Measurements from ENCODE around the gene TXNL4A. TPM values are rescaled to one million over a fixed set of nuclear protein-coding genes. Genes with fewer than 3 reads are reported as not detected.
"Not testable (repeated sequence)": the region's sequence is repeated elsewhere in the genome, so short reads cannot be mapped to it uniquely, and the experiment has no call there.

Gene TXNL4A, protein sequence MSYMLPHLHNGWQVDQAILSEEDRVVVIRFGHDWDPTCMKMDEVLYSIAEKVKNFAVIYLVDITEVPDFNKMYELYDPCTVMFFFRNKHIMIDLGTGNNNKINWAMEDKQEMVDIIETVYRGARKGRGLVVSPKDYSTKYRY
- 100 to 1,000 TPM; 192 to 253 (median 220) TPM for polyA plus RNA-seq (ENCODE audit: low read depth in 6 of 6)

DNA sequence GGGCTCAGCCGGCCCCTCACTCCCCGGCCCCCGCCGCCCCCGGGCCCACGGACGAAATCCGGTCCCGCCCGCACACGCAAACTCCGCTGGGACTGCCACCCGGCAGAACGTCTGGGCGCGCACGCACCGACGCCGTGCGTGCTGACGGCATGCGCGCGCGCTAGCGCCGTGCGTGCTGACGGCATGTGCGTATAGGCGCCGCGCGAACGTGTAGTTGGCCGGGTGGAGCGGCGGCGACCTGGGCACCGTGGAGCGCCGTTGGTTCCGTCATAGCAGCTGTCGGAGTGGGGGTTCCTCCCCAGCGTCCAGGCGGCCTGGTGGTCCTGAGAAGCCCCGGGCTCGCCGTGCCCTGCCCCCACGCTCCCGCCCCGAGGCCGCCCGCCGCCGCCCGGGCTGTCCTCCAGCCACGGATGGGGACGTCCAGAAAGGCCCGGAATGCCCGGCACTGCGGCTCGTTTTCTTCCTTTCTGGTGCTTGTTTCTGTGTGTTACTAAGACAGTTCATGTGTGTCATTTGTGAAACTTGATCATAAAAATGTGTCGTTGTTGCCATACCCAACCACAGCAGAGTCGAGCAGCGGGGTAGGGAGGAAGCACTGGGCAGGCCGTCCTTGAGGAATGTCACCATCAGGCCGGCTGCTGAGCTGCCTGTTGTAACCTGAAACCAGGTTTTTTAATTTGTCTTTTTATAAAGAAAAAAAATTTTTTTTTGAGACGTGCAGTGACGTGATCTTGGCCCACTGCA is at the start of gene TXNL4A:
TXNL4A (minus strand) TSS at position 113 of the 744 bp plus-strand sequence. CDS start 171 bp downstream, outside the sequence.
- no peaks in the 10 kb centered on the region for H3K9me3 Mint-ChIP-seq
- ATAC-seq (ENCODE audit: low read depth in 2 of 2) (peak; percentile 92 to 93), DNase-seq (peak; percentile 85)
- H3K27me3 Mint-ChIP-seq = no peaks in the 10 kb centered on the region
- no peaks in the 10 kb centered on the region for H3K36me3 Mint-ChIP-seq
- peak within 1 kb of the TSS; percentile 94 to 99 (median 97) for H3K27ac Mint-ChIP-seq
- peak within 1 kb of the TSS; percentile 89 to 96 (median 92) for H3K4me3 Mint-ChIP-seq
- H3K4me1 Mint-ChIP-seq = peaks cover 21 to 39% (median 27%) of the 10 kb centered on the region in 3 donors

DNA sequence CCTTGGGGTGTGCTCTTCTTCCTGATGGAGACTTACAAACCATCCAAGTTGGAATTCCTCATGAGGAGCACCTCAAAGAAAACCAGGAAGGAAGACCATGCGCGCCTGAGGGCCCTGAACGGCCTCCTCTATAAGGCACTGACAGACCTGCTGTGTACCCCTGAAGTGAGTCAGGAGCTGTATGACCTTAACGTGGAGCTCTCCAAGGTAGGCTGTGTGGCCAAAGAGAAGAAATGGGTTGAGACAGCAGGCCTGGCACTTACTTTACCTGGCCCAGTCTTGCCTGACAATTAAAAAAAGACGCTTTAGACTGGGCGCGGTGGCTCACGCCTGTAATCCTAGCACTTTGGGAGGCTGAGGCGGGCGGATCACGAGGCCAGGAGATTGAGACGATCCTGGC is 48.9 kb upstream of the TXNL4A start:
- peak overlapping the region in 2 of 8 donors; percentile 35 to 41 for H3K4me3 Mint-ChIP-seq
- no peak overlapping the region for H3K27ac Mint-ChIP-seq

DNA sequence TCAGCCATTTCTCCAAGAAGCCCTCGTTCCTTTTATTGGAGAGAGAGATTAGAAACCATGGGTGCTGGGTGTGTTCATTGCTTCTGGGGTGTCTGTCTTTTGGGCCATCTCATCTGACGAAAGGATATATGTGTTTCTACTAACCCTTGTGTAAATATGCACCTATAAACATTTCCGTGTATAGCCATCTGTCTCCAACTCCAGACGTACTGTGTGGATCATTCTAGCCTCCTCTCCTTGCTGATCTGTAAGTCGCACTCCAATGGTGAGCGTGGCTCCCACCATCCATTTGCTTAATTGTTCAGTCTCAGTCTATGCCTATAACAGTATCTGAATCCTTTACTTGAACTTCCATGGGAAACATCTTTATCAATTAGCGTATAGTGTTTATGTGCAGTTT is 47.6 kb upstream of the TXNL4A start:
- peak overlapping the region in 1 of 6 donors; percentile 90 for H3K27ac Mint-ChIP-seq
- H3K4me3 Mint-ChIP-seq = peak overlapping the region in 7 of 8 donors; percentile 4 to 94 (median 38)
- H3K9me3 Mint-ChIP-seq = peaks cover 0 to 16% (median 5%) of the 10 kb centered on the region in 7 donors
- H3K4me1 Mint-ChIP-seq = peaks cover 19 to 34% (median 21%) of the 10 kb centered on the region in 3 donors
- ATAC-seq (ENCODE audit: low read depth in 2 of 2) = no peak
- DNase-seq = no peak
- H3K36me3 Mint-ChIP-seq = peaks cover 10 to 14% of the 10 kb centered on the region in 2 donors
- no peaks in the 10 kb centered on the region for H3K27me3 Mint-ChIP-seq

More for the DNA sequence above, 48.9 kb upstream of the TXNL4A start:
- ATAC-seq (ENCODE audit: low read depth in 2 of 2) = no peak
- Mint-ChIP-seq H3K36me3 (peaks cover 10 to 14% of the 10 kb centered on the region in 2 donors), H3K4me1 (peaks cover 18 to 34% (median 19%) of the 10 kb centered on the region in 3 donors), H3K9me3 (peaks cover 0 to 11% (median 5%) of the 10 kb centered on the region in 7 donors), H3K27me3 (no peaks in the 10 kb centered on the region)
- DNase-seq = no peak

DNA sequence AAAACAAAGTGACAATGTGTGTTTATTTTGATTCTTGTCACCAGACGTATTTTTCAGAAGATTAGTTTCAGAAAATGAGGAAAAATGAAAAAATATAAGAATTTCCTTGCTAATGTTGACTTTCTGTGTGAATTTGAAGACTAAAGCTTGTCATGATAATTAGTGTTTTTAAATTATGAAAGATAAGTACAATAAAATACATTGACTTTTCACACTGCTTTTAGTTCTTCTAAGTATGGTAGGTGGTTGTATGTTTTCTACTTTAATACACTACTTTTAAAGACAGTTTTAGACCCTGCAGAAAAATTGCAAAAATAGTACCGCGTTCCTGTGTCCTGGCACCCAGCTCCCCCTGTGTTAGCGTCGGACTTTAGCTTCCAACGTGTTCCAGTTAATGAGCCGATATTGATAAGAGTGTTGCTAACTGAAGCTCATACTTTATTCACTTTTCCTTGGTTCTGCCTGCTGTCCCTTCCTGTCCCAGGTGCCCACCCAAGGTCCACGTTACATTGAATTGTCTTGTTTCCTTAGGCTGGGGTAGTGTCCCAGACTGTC is 46.6 kb upstream of the TXNL4A start:
- Mint-ChIP-seq H3K4me3 (peak overlapping the region; percentile 74 to 97 (median 95)), H3K9me3 (peaks cover 3 to 18% (median 5%) of the 10 kb centered on the region in 7 donors), H3K4me1 (peaks cover 19 to 34% (median 21%) of the 10 kb centered on the region in 3 donors), H3K36me3 (peaks cover 10 to 14% of the 10 kb centered on the region in 2 donors), H3K27ac (peak overlapping the region; percentile 84 to 100 (median 96)), H3K27me3 (no peaks in the 10 kb centered on the region)
- no peak for DNase-seq
- no peak for ATAC-seq (ENCODE audit: low read depth in 2 of 2)

DNA sequence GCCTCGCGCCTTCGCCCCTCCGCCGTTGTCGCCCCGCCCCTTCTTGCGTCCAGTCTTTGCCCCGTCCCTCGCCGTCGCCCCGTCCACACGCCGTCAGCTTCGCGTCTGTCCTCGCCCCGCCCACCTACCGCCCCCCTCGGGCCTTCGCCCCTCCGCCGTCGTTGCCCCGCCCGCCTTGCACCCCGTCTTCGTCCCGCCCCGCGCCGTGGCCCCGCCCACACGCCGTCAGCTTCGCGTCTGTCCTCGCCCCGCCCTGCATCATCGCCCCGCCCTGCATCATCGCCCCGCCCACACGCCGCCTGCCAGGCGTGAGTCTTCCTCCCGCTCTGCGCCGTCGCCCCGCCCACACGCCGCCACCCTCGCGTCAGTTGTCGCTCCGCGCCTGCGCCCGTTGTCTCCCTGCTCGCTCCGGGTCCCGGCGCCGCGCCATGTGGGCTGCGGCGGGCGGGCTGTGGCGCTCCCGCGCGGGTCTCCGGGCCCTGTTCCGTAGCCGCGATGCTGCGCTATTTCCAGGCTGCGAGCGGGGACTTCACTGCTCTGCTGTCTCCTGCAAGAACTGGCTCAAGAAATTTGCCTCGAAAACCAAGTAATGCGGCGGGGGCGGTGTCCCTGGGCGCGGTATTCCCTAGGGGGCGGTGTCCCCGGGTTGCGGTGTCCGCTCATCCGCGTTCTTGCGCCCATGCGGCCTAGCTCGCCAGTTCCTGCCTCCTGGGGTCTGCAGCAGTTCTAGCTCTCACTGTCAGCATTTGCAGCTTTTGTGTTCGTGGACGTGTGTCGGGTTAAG is 45.9 kb upstream of the TXNL4A start, which contains the start of gene RBFA:
RBFA (plus strand) TSS at position 367 of the 784 bp plus-strand sequence; CDS start at position 429, 62 bp downstream.
- H3K4me3 Mint-ChIP-seq = peak within 1 kb of the TSS; percentile 74 to 97 (median 95)
- peaks cover 14 to 16% of the 10 kb centered on the region in 2 donors for H3K36me3 Mint-ChIP-seq
- H3K9me3 Mint-ChIP-seq = peaks cover 3 to 23% (median 10%) of the 10 kb centered on the region in 7 donors
- no peaks in the 10 kb centered on the region for H3K27me3 Mint-ChIP-seq
- DNase-seq (peak; percentile 95), ATAC-seq (ENCODE audit: low read depth in 2 of 2) (peak; percentile 49 to 56)
- peak within 1 kb of the TSS; percentile 90 to 100 (median 99) for H3K27ac Mint-ChIP-seq
- peaks cover 19 to 34% (median 21%) of the 10 kb centered on the region in 3 donors for H3K4me1 Mint-ChIP-seq

DNA sequence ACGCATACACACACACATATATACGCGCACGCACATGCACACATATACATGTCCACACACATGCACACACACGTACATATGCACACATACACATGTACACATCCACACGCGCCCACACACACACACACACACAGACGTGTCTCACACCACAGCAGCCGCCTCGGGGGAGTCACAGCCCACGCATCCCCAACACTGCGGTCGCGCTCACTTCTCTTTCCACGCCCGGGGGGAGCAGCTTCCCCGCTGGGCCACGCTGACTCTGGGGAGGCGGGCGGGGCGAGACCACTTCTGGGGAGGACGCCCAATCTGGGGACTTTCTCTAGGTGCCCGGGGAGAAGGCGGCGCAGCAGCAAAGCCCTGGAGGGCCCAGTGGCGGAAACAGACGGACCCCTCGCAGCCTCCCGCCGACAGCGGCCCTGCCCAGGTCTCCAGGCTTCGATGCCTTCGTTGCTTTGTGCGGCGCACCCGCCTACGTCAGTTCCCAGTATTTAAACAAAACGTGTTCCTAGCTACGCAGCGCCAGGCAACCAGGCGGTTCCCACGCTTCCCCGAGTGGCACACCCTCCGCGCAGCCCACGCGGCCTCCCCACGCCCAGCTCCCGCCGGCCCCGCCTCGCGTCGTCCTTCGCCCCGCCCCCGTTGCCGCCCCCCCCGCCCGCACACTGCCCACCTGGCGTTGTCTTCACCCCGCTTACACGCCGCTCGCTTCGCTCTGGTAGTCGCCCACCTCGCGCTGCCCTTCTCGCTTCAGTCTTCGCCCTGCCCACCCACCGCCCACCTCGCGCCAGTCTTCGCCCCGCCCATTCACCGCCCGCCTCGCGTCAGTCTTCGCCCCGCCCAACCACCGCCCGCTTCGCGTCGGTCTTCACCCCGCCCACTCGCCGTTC is 45.1 kb upstream of the TXNL4A start:
- H3K27ac Mint-ChIP-seq = peak overlapping the region; percentile 90 to 100 (median 99)
- peak overlapping the region; percentile 74 to 97 (median 95) for H3K4me3 Mint-ChIP-seq
- peak; percentile 92 for DNase-seq

DNA sequence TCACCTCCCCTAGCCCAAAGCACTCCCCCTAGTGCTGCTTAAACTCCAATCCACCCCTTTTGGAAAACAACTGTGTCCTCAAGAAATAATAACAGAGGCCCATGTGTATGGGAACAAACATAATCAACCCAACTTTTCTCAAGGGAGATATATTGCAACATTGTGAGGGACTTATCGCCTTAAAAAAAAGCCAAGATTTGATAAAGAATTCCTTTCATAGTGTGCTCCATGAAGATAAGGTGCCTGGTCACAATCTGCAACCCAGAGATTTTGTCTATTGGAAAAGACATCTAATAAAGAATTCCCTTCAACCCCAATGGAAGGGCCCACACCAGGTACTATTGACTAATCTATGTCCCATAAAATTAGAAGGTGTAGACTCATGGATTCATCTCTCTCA is 41.3 kb upstream of the TXNL4A start:
- H3K27ac Mint-ChIP-seq = peak overlapping the region in 1 of 6 donors; percentile 8
- peaks cover 13 to 64% (median 45%) of the 10 kb centered on the region in 7 donors for H3K9me3 Mint-ChIP-seq
- ATAC-seq (ENCODE audit: low read depth in 2 of 2) = no peak
- DNase-seq = no peak
- H3K36me3 Mint-ChIP-seq = peaks cover 26 to 34% of the 10 kb centered on the region in 2 donors
- no peaks in the 10 kb centered on the region for H3K27me3 Mint-ChIP-seq
- H3K4me1 Mint-ChIP-seq = peaks cover 8 to 12% (median 9%) of the 10 kb centered on the region in 3 donors
- peak overlapping the region in 1 of 8 donors; percentile 39 for H3K4me3 Mint-ChIP-seq

More for the DNA sequence above, 45.1 kb upstream of the TXNL4A start:
- ATAC-seq (ENCODE audit: low read depth in 2 of 2) = peak; percentile 65
- H3K36me3 Mint-ChIP-seq = peaks cover 13 to 14% of the 10 kb centered on the region in 2 donors
- peaks cover 3 to 30% (median 15%) of the 10 kb centered on the region in 7 donors for H3K9me3 Mint-ChIP-seq
- H3K4me1 Mint-ChIP-seq = peaks cover 19 to 34% (median 21%) of the 10 kb centered on the region in 3 donors
- no peaks in the 10 kb centered on the region for H3K27me3 Mint-ChIP-seq

DNA sequence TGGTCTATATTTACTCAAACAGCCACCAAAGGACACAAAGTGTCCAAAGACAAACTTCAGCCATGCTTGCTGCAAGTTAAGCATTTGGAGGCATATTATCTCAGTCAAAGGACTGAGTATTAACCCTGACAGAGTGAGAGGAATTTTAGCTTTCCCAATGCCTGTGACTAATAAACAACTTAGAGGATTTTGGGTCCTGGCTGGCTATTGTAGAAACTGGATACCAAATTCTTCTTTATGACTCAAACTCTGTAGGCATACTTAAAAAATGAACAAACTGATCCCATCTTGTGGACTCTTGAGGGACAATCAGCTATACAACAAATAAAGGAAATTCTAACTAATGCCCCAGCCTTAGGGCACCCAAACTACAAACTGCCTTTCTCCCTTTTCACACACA is 39.4 kb upstream of the TXNL4A start:
- not testable (repeated sequence) for ATAC-seq (ENCODE audit: low read depth in 2 of 2); H3K27ac Mint-ChIP-seq; DNase-seq; H3K4me1 Mint-ChIP-seq; H3K4me3 Mint-ChIP-seq; H3K27me3 Mint-ChIP-seq
- H3K9me3 Mint-ChIP-seq = peaks cover 13 to 76% (median 59%) of the 10 kb centered on the region in 7 donors
- H3K36me3 Mint-ChIP-seq = peaks cover 30 to 36% of the 10 kb centered on the region in 2 donors

DNA sequence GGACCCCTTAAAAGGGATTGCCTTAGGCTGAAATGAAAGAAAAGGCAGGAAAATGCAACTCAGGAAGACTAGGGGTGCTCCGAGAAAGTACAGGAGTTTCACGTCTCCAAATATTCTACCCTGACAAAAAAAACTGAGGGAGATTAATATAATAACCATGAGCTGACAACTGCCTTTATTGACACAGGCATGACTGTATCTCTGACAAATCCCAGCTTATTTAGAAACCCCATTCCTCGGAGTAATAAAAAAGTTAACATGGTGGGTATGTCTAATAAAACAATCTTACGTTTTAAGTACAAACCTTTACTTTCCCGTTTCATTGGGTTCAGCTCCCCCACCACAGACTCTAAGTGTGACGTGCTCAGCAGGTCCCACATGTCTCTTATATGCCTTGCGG is 38.0 kb upstream of the TXNL4A start:
- no peaks in the 10 kb centered on the region for H3K27me3 Mint-ChIP-seq
- no peak overlapping the region for H3K27ac Mint-ChIP-seq
- H3K36me3 Mint-ChIP-seq = peaks cover 30 to 45% of the 10 kb centered on the region in 2 donors

DNA sequence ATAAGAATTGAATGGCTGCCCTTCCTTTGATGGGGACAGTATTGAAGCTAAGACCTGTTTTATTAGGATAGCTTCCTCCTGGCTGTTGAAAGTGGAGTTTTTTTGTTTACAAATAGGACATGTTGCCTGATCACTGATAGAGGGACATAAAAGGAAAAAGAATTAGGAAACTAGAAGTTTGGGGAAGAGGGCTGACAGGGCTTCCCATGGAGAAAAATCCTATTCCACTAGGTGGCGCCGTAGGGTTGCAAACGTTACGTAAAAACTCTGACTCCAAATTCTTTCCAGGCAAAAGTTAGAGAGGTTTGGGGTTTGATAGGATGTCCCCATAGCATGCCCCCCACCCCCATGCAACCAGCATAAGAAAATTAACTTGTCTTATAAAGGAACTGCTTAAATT is 34.8 kb upstream of the TXNL4A start:
- H3K9me3 Mint-ChIP-seq = peaks cover 21 to 92% (median 81%) of the 10 kb centered on the region in 7 donors
- DNase-seq = no peak

More for the DNA sequence above, 38.0 kb upstream of the TXNL4A start:
- no peak for ATAC-seq (ENCODE audit: low read depth in 2 of 2)
- no peak for DNase-seq
- no peak overlapping the region for H3K4me3 Mint-ChIP-seq
- H3K4me1 Mint-ChIP-seq = no peaks in the 10 kb centered on the region
- peaks cover 13 to 87% (median 70%) of the 10 kb centered on the region in 7 donors for H3K9me3 Mint-ChIP-seq

DNA sequence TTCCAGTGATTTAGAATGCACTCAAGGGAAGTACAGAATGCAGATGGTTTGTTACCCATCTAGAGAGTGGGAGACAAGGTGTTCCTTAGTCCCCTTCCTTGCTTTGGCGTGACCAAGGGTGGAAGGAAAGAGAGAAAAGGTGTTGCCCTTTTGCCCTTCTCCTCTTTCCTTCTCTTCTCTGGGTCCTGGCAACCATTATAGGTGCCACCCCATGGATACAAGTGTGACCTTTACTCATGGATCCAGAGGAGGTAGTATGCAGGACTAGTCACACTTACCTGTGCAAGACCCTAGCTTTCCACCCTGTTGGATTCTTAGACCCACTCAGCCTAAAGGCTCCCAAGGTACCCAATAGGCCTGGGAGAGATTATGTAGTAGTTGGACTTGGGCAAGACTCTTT is 34.2 kb upstream of the TXNL4A start:
- DNase-seq = no peak
- Mint-ChIP-seq H3K27ac (peak overlapping the region in 2 of 6 donors; percentile 30 to 92), H3K4me1 (no peaks in the 10 kb centered on the region), H3K9me3 (peaks cover 23 to 93% (median 85%) of the 10 kb centered on the region in 7 donors), H3K4me3 (peak overlapping the region in 1 of 8 donors; percentile 33), H3K36me3 (peaks cover 32 to 62% of the 10 kb centered on the region in 2 donors), H3K27me3 (no peaks in the 10 kb centered on the region)
- no peak for ATAC-seq (ENCODE audit: low read depth in 2 of 2)

More for the DNA sequence above, 34.8 kb upstream of the TXNL4A start:
- H3K36me3 Mint-ChIP-seq = peaks cover 32 to 58% of the 10 kb centered on the region in 2 donors
- no peak for ATAC-seq (ENCODE audit: low read depth in 2 of 2)
- H3K27ac Mint-ChIP-seq = peak overlapping the region in 1 of 6 donors; percentile 56
- H3K4me3 Mint-ChIP-seq = peak overlapping the region in 1 of 8 donors; percentile 33
- H3K27me3 Mint-ChIP-seq = no peaks in the 10 kb centered on the region
- H3K4me1 Mint-ChIP-seq = no peaks in the 10 kb centered on the region

DNA sequence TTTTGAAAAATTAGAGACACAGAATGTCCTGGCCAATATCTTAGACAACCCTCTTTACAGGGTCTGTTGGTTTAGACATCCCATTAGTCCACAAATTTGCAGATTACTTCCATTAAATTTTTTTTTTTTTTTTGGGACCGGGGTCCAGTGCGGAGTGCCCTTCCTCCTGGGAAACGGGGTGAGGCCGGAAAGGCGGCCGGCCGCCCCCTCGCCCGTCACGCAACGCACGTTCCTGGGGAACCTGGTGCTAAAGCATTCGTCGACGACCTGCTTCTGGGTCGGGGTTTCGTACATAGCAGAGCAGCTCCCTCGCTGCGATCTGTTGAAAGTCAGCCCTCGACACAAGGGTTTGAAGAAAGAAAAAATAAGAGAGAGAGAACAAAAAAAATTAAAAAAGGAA is 24.4 kb upstream of the TXNL4A start:
- DNase-seq (no peak), ATAC-seq (ENCODE audit: low read depth in 2 of 2) (no peak)
- Mint-ChIP-seq H3K9me3 (peaks cover 10 to 51% (median 31%) of the 10 kb centered on the region in 7 donors), H3K27ac (no peak overlapping the region), H3K36me3 (peaks cover 7 to 33% of the 10 kb centered on the region in 2 donors), H3K4me1 (no peaks in the 10 kb centered on the region), H3K4me3 (no peak overlapping the region), H3K27me3 (no peaks in the 10 kb centered on the region)
